IPS-18a (cell line): ENCODE results near the gene C1orf74.
"Not testable (repeated sequence)": the region's sequence is repeated elsewhere in the genome, so short reads cannot be mapped to it uniquely, and the experiment has no call there.

Source experiments
- H3K27ac ChIP-seq: one replicate; pipeline ENCODE4 v1.5.1; 2013; ENCODE audit warnings: low read length
- H3K27me3 ChIP-seq: one replicate; pipeline ENCODE4 v1.6.1; 2013; ENCODE audit warnings: mild to moderate bottlenecking, low read length; ENCODE audit not compliant: control insufficient read depth, insufficient read depth
- H3K36me3 ChIP-seq: one replicate; pipeline ENCODE4 v1.6.1; 2013; ENCODE audit warnings: low read depth, low read length; ENCODE audit not compliant: control insufficient read depth
- H3K4me1 ChIP-seq: one replicate; pipeline ENCODE4 v1.6.1; 2013; ENCODE audit warnings: low read depth, low read length; ENCODE audit not compliant: control insufficient read depth
- H3K4me3 ChIP-seq: one replicate; pipeline ENCODE4 v1.5.1; 2013; ENCODE audit warnings: low read length
- H3K9ac ChIP-seq: one replicate; pipeline ENCODE4 v1.6.1; 2013; ENCODE audit warnings: mild to moderate bottlenecking, low read length, moderate library complexity
- H3K9me3 ChIP-seq: one replicate; pipeline ENCODE4 v1.6.1; 2013; ENCODE audit warnings: low read depth, low read length; ENCODE audit not compliant: control insufficient read depth

Gene C1orf74

GRCh38 chr1:209803568-209803967 is 19.2 kb upstream of the C1orf74 start:
- Histone ChIP-seq H3K9me3 (no peaks in the 10 kb centered on the region), H3K27me3 (peaks cover 21% of the 10 kb centered on the region), H3K9ac (no peak overlapping the region), H3K4me1 (peaks cover 3% of the 10 kb centered on the region), H3K27ac (no peak overlapping the region), H3K36me3 (no peaks in the 10 kb centered on the region), H3K4me3 (no peak overlapping the region)

GRCh38 chr1:209802780-209803152 is 18.4 kb upstream of the C1orf74 start:
- Histone ChIP-seq H3K4me1 (peaks cover 3% of the 10 kb centered on the region), H3K27ac (no peak overlapping the region), H3K9ac (no peak overlapping the region), H3K36me3 (no peaks in the 10 kb centered on the region), H3K9me3 (no peaks in the 10 kb centered on the region), H3K27me3 (peaks cover 21% of the 10 kb centered on the region), H3K4me3 (no peak overlapping the region)

GRCh38 chr1:209802117-209802779 is 17.9 kb upstream of the C1orf74 start:
- no peaks in the 10 kb centered on the region for H3K9me3 ChIP-seq
- H3K4me1 ChIP-seq: peaks cover 3% of the 10 kb centered on the region
- H3K27me3 ChIP-seq: peaks cover 21% of the 10 kb centered on the region
- H3K36me3 ChIP-seq: no peaks in the 10 kb centered on the region
- H3K27ac ChIP-seq: no peak overlapping the region
- no peak overlapping the region for H3K4me3 ChIP-seq
- H3K9ac ChIP-seq: no peak overlapping the region

- Histone ChIP-seq H3K27me3 (peaks cover 21% of the 10 kb centered on the region), H3K4me3 (no peak overlapping the region), H3K9ac (no peak overlapping the region), H3K27ac (no peak overlapping the region), H3K4me1 (peaks cover under 1% of the 10 kb centered on the region), H3K9me3 (no peaks in the 10 kb centered on the region), H3K36me3 (no peaks in the 10 kb centered on the region)
Measured at GRCh38 chr1:209800984-209801834, 16.9 kb upstream of the C1orf74 start.

- Histone ChIP-seq H3K4me3 (no peak overlapping the region), H3K4me1 (no peaks in the 10 kb centered on the region)
Measured at GRCh38 chr1:209797978-209798639, 13.8 kb upstream of the C1orf74 start.

GRCh38 chr1:209793711-209794110 is 9.4 kb upstream of the C1orf74 start:
- H3K4me1 ChIP-seq, H3K9me3 ChIP-seq, H3K9ac ChIP-seq, H3K27ac ChIP-seq, H3K4me3 ChIP-seq, H3K36me3 ChIP-seq: not testable (repeated sequence)
- H3K27me3 ChIP-seq: peaks cover 32% of the 10 kb centered on the region

More at GRCh38 chr1:209797978-209798639, 13.8 kb upstream of the C1orf74 start:
- Histone ChIP-seq H3K27ac (no peak overlapping the region), H3K9me3 (no peaks in the 10 kb centered on the region), H3K9ac (no peak overlapping the region), H3K27me3 (peaks cover 6% of the 10 kb centered on the region), H3K36me3 (no peaks in the 10 kb centered on the region)

- no peak overlapping the region for H3K9ac ChIP-seq
- peaks cover 7% of the 10 kb centered on the region for H3K36me3 ChIP-seq
- no peak overlapping the region for H3K4me3 ChIP-seq
- H3K27ac ChIP-seq: no peak overlapping the region
- H3K4me1 ChIP-seq: no peaks in the 10 kb centered on the region
- H3K9me3 ChIP-seq: no peaks in the 10 kb centered on the region
- H3K27me3 ChIP-seq: peaks cover 50% of the 10 kb centered on the region
Measured at GRCh38 chr1:209791920-209792319, 7.6 kb upstream of the C1orf74 start.

GRCh38 chr1:209790286-209791193 is 6.2 kb upstream of the C1orf74 start:
- Histone ChIP-seq H3K27ac (no peak overlapping the region), H3K4me1 (no peaks in the 10 kb centered on the region), H3K36me3 (peaks cover 7% of the 10 kb centered on the region), H3K9ac (no peak overlapping the region), H3K4me3 (no peak overlapping the region), H3K27me3 (peaks cover 61% of the 10 kb centered on the region), H3K9me3 (no peaks in the 10 kb centered on the region)

GRCh38 chr1:209789245-209789644 is 4.9 kb upstream of the C1orf74 start:
- H3K9ac ChIP-seq: no peak overlapping the region
- H3K27me3 ChIP-seq: peaks cover 61% of the 10 kb centered on the region
- H3K4me3 ChIP-seq: no peak overlapping the region
- H3K9me3 ChIP-seq: peaks cover 4% of the 10 kb centered on the region
- H3K36me3 ChIP-seq: peaks cover 7% of the 10 kb centered on the region
- no peak overlapping the region for H3K27ac ChIP-seq
- peaks cover 5% of the 10 kb centered on the region for H3K4me1 ChIP-seq

- Histone ChIP-seq H3K9ac (no peak overlapping the region), H3K36me3 (peaks cover 7% of the 10 kb centered on the region), H3K27me3 (peaks cover 58% of the 10 kb centered on the region), H3K27ac (no peak overlapping the region), H3K4me3 (no peak overlapping the region), H3K9me3 (peaks cover 4% of the 10 kb centered on the region), H3K4me1 (peaks cover 5% of the 10 kb centered on the region)
Measured at GRCh38 chr1:209787551-209787950, 3.2 kb upstream of the C1orf74 start.

- Histone ChIP-seq H3K4me3 (no peak overlapping the region), H3K27ac (no peak overlapping the region), H3K9ac (no peak overlapping the region), H3K9me3 (peaks cover 4% of the 10 kb centered on the region), H3K36me3 (peaks cover 7% of the 10 kb centered on the region), H3K4me1 (peaks cover 5% of the 10 kb centered on the region), H3K27me3 (peaks cover 57% of the 10 kb centered on the region)
Measured at GRCh38 chr1:209786146-209786545, 1.8 kb upstream of the C1orf74 start.
